H1 (cell line): Measurements from ENCODE around the gene NFASC. TPM values are rescaled to one million over a fixed set of nuclear protein-coding genes. Genes with fewer than 3 reads are reported as not detected.

Experiments used
- CTCF ChIA-PET: fragments of 300-600 bp; sonication (Branson Sonifier 250); formaldehyde crosslinking; loops from one replicate; lab custom pipeline; 2021; ENCODE audit not compliant: partially characterized antibody; lab: Charles Lee
- POLR2A ChIA-PET: fragments of 300-600 bp; sonication (Branson Sonifier 250); formaldehyde crosslinking; loops from one replicate; lab custom pipeline; 2021; ENCODE audit warnings: inconsistent platforms; ENCODE audit not compliant: partially characterized antibody; lab: Charles Lee
- DNase-seq, 2 experiments: peaks; one replicate each; pipeline versions ENCODE4 v3.0.0 to v3.0.0-alpha.2; 2010 to 2022; ENCODE audit warnings: low spot score in 2 of 2, low read depth in 1 of 2, mixed read lengths in 1 of 2
- FAIRE-seq: peaks from 2 replicates; lab custom pipeline; 2011; peaks lifted over from hg19 to GRCh38; lab: Jason Lieb, UNC
- H2AFZ ChIP-seq: 2 replicates; pipeline ENCODE4 v1.8.1; 2012; ENCODE audit warnings: low read length, inconsistent platforms
- H2AK5ac ChIP-seq: 2 replicates; pipeline ENCODE4 v1.6.1; 2013; ENCODE audit warnings: low read depth, low read length
- H2BK120ac ChIP-seq: replicated peaks from 2 replicates; pipeline ENCODE3; 2013; ENCODE audit warnings: low read depth, low read length, inconsistent platforms
- H2BK12ac ChIP-seq: 2 replicates; pipeline ENCODE4 v1.6.1; 2013; ENCODE audit warnings: low read depth, low read length
- H2BK15ac ChIP-seq: 2 replicates; pipeline ENCODE4 v1.6.1; 2013; ENCODE audit warnings: low read length
- H2BK20ac ChIP-seq: 2 replicates; pipeline ENCODE4 v1.6.1; 2013; ENCODE audit warnings: low read length
- H2BK5ac ChIP-seq: 2 replicates; pipeline ENCODE4 v1.6.1; 2013; ENCODE audit warnings: low read depth, low read length
- H3K14ac ChIP-seq: 2 replicates; pipeline ENCODE4 v1.6.1; 2013; ENCODE audit warnings: inconsistent platforms; ENCODE audit not compliant: insufficient read length
- H3K18ac ChIP-seq: 2 replicates; pipeline ENCODE4 v1.6.1; 2013; ENCODE audit warnings: low read length; ENCODE audit errors: extremely low read depth
- H3K23ac ChIP-seq: 2 replicates; pipeline ENCODE4 v1.6.1; 2013; ENCODE audit warnings: inconsistent platforms; ENCODE audit not compliant: insufficient read length
- H3K23me2 ChIP-seq: 2 replicates; pipeline ENCODE4 v1.6.1; 2013; ENCODE audit warnings: low read depth, low read length
- H3K27ac ChIP-seq: 2 replicates; pipeline ENCODE4 v1.6.1; 2011; ENCODE audit warnings: low read depth, low read length, inconsistent platforms
- H3K27me3 ChIP-seq, 4 experiments: replicated peaks in 1 of 4; 1 replicate in 1 of 4; 2 replicates in 3 of 4; pipeline versions ENCODE4 v1.6.1 to v1.8.1; 2011 to 2013; ENCODE audit warnings: low read length in 3 of 4, mild to moderate bottlenecking in 3 of 4, inconsistent platforms in 2 of 4, mixed read lengths in 2 of 4, moderate library complexity in 1 of 4; ENCODE audit not compliant: control insufficient read depth in 3 of 4, insufficient read depth in 3 of 4; ENCODE audit errors: extremely low read depth in 1 of 4
- H3K36me3 ChIP-seq, 4 experiments: 2 replicates each; pipeline versions ENCODE4 v1.6.1 to v1.8.1; 2011 to 2013; ENCODE audit warnings: mild to moderate bottlenecking in 4 of 4, low read length in 3 of 4, moderate library complexity in 2 of 4, control low read depth in 1 of 4, inconsistent platforms in 1 of 4; ENCODE audit not compliant: insufficient read depth in 4 of 4, control insufficient read depth in 2 of 4
- H3K4ac ChIP-seq: replicated peaks from 2 replicates; pipeline ENCODE3; 2013; ENCODE audit warnings: low read length, low read depth, mixed read lengths, inconsistent platforms; ENCODE audit not compliant: insufficient read length
- H3K4me1 ChIP-seq, 4 experiments: replicated peaks in 1 of 4; 1 replicate in 1 of 4; 2 replicates in 3 of 4; pipeline versions ENCODE4 v1.6.1 to v1.8.1; 2011 to 2013; ENCODE audit warnings: low read length in 3 of 4, inconsistent platforms in 2 of 4, mixed read lengths in 1 of 4; ENCODE audit not compliant: insufficient read depth in 4 of 4, control insufficient read depth in 3 of 4
- H3K4me2 ChIP-seq, 2 experiments: 2 replicates each; pipeline versions ENCODE4 v1.6.1 to v1.8.1; 2011 to 2013; ENCODE audit warnings: low read depth in 2 of 2, low read length in 2 of 2, control low read depth in 1 of 2, inconsistent platforms in 1 of 2, mild to moderate bottlenecking in 1 of 2; ENCODE audit not compliant: insufficient read depth in 1 of 2
- H3K4me3 ChIP-seq, 4 experiments: fragments of 200-600, 300-600 bp in 1 of 4; sonication (generic), shearing (Covaris generic), sonication (Bioruptor Twin) in 1 of 4; 2 replicates each; pipeline versions ENCODE4 v1.5.1 to v1.8.1; 2011 to 2016; ENCODE audit warnings: low read length in 4 of 4, low read depth in 3 of 4, control low read depth in 2 of 4, inconsistent platforms in 2 of 4, mild to moderate bottlenecking in 2 of 4, mixed read lengths in 1 of 4, moderate library complexity in 1 of 4; ENCODE audit not compliant: insufficient read depth in 2 of 4; ENCODE audit errors: extremely low read depth in 1 of 4
- H3K56ac ChIP-seq: replicated peaks from 2 replicates; pipeline ENCODE3; 2013; ENCODE audit warnings: low read depth, mild to moderate bottlenecking, mixed read lengths, low read length, inconsistent platforms; ENCODE audit not compliant: insufficient read length
- H3K79me1 ChIP-seq: 2 replicates; pipeline ENCODE4 v1.6.1; 2013; ENCODE audit warnings: low read depth, low read length, control low read depth
- H3K79me2 ChIP-seq, 2 experiments: 2 replicates each; pipeline versions ENCODE4 v1.6.1 to v1.8.1; 2012 to 2013; ENCODE audit warnings: low read length in 2 of 2, mild to moderate bottlenecking in 2 of 2, inconsistent platforms in 1 of 2; ENCODE audit not compliant: insufficient read depth in 2 of 2, control insufficient read depth in 1 of 2
- H3K9ac ChIP-seq, 4 experiments: replicated peaks in 1 of 4; 1 replicate in 1 of 4; 2 replicates in 3 of 4; pipeline versions ENCODE4 v1.6.1 to v1.8.1; 2011 to 2013; ENCODE audit warnings: low read depth in 3 of 4, low read length in 3 of 4, control low read depth in 2 of 4, mild to moderate bottlenecking in 2 of 4, moderate library complexity in 2 of 4, inconsistent platforms in 1 of 4; ENCODE audit errors: extremely low read depth in 1 of 4
- H3K9me3 ChIP-seq, 2 experiments: 2 replicates each; pipeline versions ENCODE4 v1.6.1 to v1.8.1; 2012 to 2013; ENCODE audit warnings: mild to moderate bottlenecking in 2 of 2, moderate library complexity in 2 of 2, control low read depth in 1 of 2, inconsistent platforms in 1 of 2, low read depth in 1 of 2, low read length in 1 of 2, mixed read lengths in 1 of 2; ENCODE audit not compliant: insufficient read depth in 2 of 2
- H4K20me1 ChIP-seq, 2 experiments: replicated peaks in 1 of 2; 2 replicates each; pipeline versions ENCODE3 to v1.8.1; 2011 to 2013; ENCODE audit warnings: inconsistent platforms in 2 of 2, low read length in 2 of 2, mild to moderate bottlenecking in 1 of 2; ENCODE audit not compliant: insufficient read depth in 2 of 2, control insufficient read depth in 1 of 2
- H4K5ac ChIP-seq: 2 replicates; pipeline ENCODE4 v1.6.1; 2013; ENCODE audit warnings: low read length, low read depth, mixed read lengths, inconsistent platforms; ENCODE audit not compliant: insufficient read length
- H4K8ac ChIP-seq: 2 replicates; pipeline ENCODE4 v1.8.0; 2013; ENCODE audit warnings: mild to moderate bottlenecking, moderate library complexity, low read length, inconsistent platforms; ENCODE audit not compliant: insufficient read depth; ENCODE audit errors: extremely low read depth
- H4K91ac ChIP-seq: replicated peaks from 2 replicates; pipeline ENCODE3; 2013; ENCODE audit warnings: low read length, mixed read lengths, inconsistent platforms; ENCODE audit not compliant: insufficient read length
- CHD1 ChIP-seq: IDR thresholded peaks from 2 replicates; pipeline ENCODE4 v1.6.1; 2012; ENCODE audit warnings: low read depth, low read length, improper control_type of control experiment
- GABPA ChIP-seq: IDR thresholded peaks from 2 replicates; pipeline ENCODE4 v1.6.1; 2011; ENCODE audit warnings: mild to moderate bottlenecking, low read length, moderate library complexity, borderline replicate concordance; ENCODE audit not compliant: insufficient read depth
- RBBP5 ChIP-seq: IDR thresholded peaks from 2 replicates; pipeline ENCODE4 v1.7.1; 2012; ENCODE audit warnings: low read depth, mild to moderate bottlenecking, inconsistent platforms, low read length, moderate library complexity, borderline replicate concordance
- RNF2 ChIP-seq: fragments of 200-900, 300-1000 bp; sonication (generic); IDR thresholded peaks from 2 replicates; pipeline ENCODE4 v1.7.1; 2016; ENCODE audit warnings: borderline replicate concordance, low read depth, mild to moderate bottlenecking, antibody characterized with exemption, low read length; ENCODE audit not compliant: poor library complexity, severe bottlenecking; ENCODE audit errors: missing control alignments
- TAF1 ChIP-seq: IDR thresholded peaks from 2 replicates; pipeline ENCODE4 v1.6.1; 2011; ENCODE audit warnings: mild to moderate bottlenecking, low read depth, low read length
- WGBS, 2 experiments: shearing (Covaris generic) in 1 of 2; methylation state at CpG; one replicate each; pipeline versions ENCODE4 v1.1.6 to v1.1.7; 2013 to 2015; ENCODE audit warnings: low lambda C conversion rate in 2 of 2, mixed read lengths in 2 of 2, inconsistent platforms in 1 of 2, low coverage in 1 of 2, missing lambda C conversion rate in 1 of 2; ENCODE audit not compliant: insufficient replicate concordance in 2 of 2, insufficient coverage in 1 of 2, insufficient read length in 1 of 2; ENCODE audit errors: extremely low coverage in 1 of 2, missing lambda C conversion rate in 1 of 2; 5-methylcytosine and 5-hydroxymethylcytosine counted together
- polyA plus RNA-seq, 7 experiments: library from polyadenylated mRNA; depleted of rRNA in 3 of 7; stranded (reverse) in 5 of 7; unstranded in 2 of 7; fragments of >200 nt in 5 of 7; fragments of 200-250 nt in 2 of 7; gene quantifications; 1 replicate in 5 of 7; 2 replicates in 1 of 7; 4 replicates in 1 of 7; pipeline versions ENCODE4 v1.2.1 to v1.2.3, GENCODE V29; 2011 to 2013; ENCODE audit warnings: missing spikeins in 2 of 7, mixed read lengths in 2 of 7
- total RNA-seq: library from RNA; stranded (reverse); fragmentation: NEBNext Ultra II Directional; extraction: Animal tissue kit (Norgen Biotek cat#: 25700); gene quantifications from 2 replicates; pipeline ENCODE4 v1.2.1, GENCODE V29; 2021

The NFASC gene
- total and polyA plus RNA-seq, 2 of the 8 experiments (the other 6 are each of a cell fraction or from before 2014, with no cell fraction given) = 5.0 to 15.2 TPM

DNA sequence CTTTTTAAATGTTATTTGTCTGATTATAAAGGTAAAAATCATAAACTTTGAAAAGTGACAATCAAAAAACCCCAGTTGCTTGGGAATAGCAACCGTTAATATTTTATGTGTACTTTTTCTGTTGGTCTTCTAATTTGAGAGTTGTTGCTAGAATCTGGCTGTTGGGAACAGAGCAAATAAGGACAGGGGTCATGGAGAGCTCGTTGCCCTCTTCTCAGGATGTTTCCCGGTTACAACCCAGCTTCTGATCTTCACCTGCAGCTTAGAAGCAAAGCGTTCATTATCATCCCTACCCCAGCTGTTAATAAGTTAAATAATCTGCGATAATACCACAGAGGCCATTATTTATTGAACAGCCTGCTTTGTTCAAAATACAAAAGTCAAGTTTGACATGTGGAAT is 22.1 kb upstream of the NFASC start:
- H3K18ac ChIP-seq = no peak overlapping the region
- no peaks in the 10 kb centered on the region for H3K9me3 ChIP-seq
- no peaks in the 10 kb centered on the region for H3K36me3 ChIP-seq
- no peak overlapping the region for H2BK5ac ChIP-seq
- ChIA-PET CTCF (interaction anchor here (0.8 to 2.3 kb wide), 7 partner anchors 12 to 125 kb away, joined by 3 to 6 read pairs (median 4); no protein-coding TSS in a partner anchor), POLR2A (interaction anchor here (0.5 kb wide), 1 partner anchor 14 kb away, joined by 3 read pairs; no protein-coding TSS in a partner anchor)
- no peak overlapping the region for H2BK20ac ChIP-seq
- no peak overlapping the region for H3K4me3 ChIP-seq
- no peak overlapping the region for H3K4ac ChIP-seq
- H3K56ac ChIP-seq = no peak overlapping the region
- H4K5ac ChIP-seq = no peak overlapping the region
- no peaks in the 10 kb centered on the region for H3K79me2 ChIP-seq
- no peak overlapping the region for H3K9ac ChIP-seq
- H2BK12ac ChIP-seq = no peak overlapping the region
- H2BK15ac ChIP-seq = no peak overlapping the region
- H3K27me3 ChIP-seq = no peaks in the 10 kb centered on the region
- H2BK120ac ChIP-seq = no peak overlapping the region
- no peak overlapping the region for H4K91ac ChIP-seq
- no peak overlapping the region for H3K27ac ChIP-seq
- H4K8ac ChIP-seq = no peak overlapping the region
- H3K79me1 ChIP-seq = no peaks in the 10 kb centered on the region; the same call in 1 of the 2 replicates
- H3K23ac ChIP-seq = no peak overlapping the region
- H2AK5ac ChIP-seq = no peak overlapping the region
- 86% methylated on average over 5 of the region's 5 CpGs; no CpG with 5 or more reads in 1 of the 2 experiments for WGBS, 2 experiments
- no peaks in the 10 kb centered on the region for H4K20me1 ChIP-seq
- H3K23me2 ChIP-seq = no peaks in the 10 kb centered on the region; the same call in 1 of the 2 replicates
- no peak overlapping the region for H3K14ac ChIP-seq
- TF ChIP-seq RNF2 (no peak), RBBP5 (no peak), GABPA (no peak), CHD1 (no peak), TAF1 (no peak)
- no peaks in the 10 kb centered on the region for H3K4me1 ChIP-seq
- H3K4me2 ChIP-seq = no peak overlapping the region
- H2AFZ ChIP-seq = no peak overlapping the region
- FAIRE-seq (no peak), DNase-seq (no peak)
